Peyer's patch (tissue), 4 donors: ENCODE data around the gene PATJ.

Source experiments
- POLR2A ChIP-seq, 2 donors: fragments of 450-650 bp; IDR thresholded peaks; one replicate each; pipeline ENCODE4 v1.5.1; 2017; ENCODE audit warnings: antibody characterized with exemption in 2 of 2, mild to moderate bottlenecking in 2 of 2, moderate library complexity in 2 of 2
- TF ChIP-seq, protein P1 (sequence below), 6 experiments: fragments of 450-650 bp in 4 of 6; fragments of 200-600 bp in 2 of 6; sonication (generic) in 1 of 6; IDR thresholded peaks; one replicate each; pipeline ENCODE4 v1.5.1; 2017 to 2019; ENCODE audit warnings: antibody characterized with exemption in 6 of 6, mild to moderate bottlenecking in 3 of 6, moderate library complexity in 1 of 6

- TF ChIP-seq, protein P1, sequence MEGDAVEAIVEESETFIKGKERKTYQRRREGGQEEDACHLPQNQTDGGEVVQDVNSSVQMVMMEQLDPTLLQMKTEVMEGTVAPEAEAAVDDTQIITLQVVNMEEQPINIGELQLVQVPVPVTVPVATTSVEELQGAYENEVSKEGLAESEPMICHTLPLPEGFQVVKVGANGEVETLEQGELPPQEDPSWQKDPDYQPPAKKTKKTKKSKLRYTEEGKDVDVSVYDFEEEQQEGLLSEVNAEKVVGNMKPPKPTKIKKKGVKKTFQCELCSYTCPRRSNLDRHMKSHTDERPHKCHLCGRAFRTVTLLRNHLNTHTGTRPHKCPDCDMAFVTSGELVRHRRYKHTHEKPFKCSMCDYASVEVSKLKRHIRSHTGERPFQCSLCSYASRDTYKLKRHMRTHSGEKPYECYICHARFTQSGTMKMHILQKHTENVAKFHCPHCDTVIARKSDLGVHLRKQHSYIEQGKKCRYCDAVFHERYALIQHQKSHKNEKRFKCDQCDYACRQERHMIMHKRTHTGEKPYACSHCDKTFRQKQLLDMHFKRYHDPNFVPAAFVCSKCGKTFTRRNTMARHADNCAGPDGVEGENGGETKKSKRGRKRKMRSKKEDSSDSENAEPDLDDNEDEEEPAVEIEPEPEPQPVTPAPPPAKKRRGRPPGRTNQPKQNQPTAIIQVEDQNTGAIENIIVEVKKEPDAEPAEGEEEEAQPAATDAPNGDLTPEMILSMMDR (IDR thresholded peaks at IDR 0.05) = no peak
- no peak for TF ChIP-seq POLR2A (IDR thresholded peaks at IDR 0.05)
Observed at GRCh38 chr1:61926597-61926996, 184.3 kb downstream of the PATJ start.
